CD4-positive, alpha-beta T cell treated with Interleukin-21 for 1 hour (primary cell): ENCODE data around the gene SUMF1.
"Not testable (repeated sequence)": the region's sequence is repeated elsewhere in the genome, so short reads cannot be mapped to it uniquely, and the experiment has no call there.

Experiments used
- DNase-seq: peaks from one replicate; pipeline ENCODE4 v3.0.0-alpha.2; 2020

The SUMF1 gene

GRCh38 chr3:4332574-4332973 is 134.5 kb downstream of the SUMF1 start:
- no peak for DNase-seq

- no peak for DNase-seq
These were observed 135.0 kb downstream of the SUMF1 start for GRCh38 chr3:4332111-4332510.

DNA sequence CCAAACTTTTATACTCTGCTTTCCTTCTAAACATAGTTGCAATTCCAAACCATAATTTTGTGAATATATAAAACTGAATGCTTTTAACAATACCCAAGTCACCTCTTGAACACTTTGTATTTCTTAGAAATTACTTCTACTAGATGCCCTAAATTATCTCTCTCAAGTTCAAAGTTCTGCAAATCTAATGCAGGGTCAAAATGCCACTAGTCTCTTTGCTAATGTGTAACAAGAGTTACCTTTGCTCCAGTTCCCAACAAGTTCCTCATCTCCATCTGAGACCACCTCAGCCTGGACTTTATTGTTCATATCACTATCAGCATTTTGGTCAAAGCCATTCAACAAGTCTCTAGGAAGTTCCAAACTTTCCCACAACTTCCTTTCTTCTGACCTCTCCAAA is 137.3 kb downstream of the SUMF1 start:
- DNase-seq, result not testable (repeated sequence)

- DNase-seq, result no peak
These were observed 140.2 kb downstream of the SUMF1 start for GRCh38 chr3:4326868-4327267.

DNA sequence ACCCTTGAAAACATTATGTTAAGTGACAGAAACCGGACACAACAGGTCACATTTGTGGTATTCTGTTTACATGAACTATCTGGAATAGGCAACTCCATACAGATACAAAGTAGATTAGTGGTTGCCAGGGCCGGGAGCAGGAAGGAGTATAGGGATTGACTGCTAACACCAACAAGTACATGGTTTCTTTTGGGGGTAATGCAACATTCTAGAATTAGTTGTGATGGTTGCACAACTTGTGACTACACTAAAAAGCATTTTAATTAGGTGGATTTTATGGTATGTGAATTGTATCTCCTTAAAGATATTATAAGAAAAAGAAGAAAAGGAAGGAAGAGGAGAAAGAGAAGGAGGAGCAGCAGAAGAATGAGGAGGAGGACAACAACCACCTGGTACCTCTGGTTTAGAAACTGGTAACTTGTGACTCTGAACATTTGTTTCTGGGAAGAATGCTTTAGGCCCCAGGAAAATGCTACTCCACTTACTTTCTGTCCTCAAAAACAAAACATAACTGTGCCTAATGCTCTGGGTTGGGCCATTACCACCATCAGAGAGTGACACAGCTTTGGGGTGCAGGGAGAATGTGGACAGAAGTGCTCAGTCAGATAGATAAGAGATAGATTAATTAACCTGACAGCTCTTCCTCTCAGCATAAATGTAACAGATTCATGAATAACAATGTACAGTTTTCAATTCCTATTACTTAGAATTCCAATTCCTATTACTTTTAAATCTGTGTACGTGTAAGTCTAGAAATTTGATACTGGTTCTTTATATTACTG is 143.6 kb downstream of the SUMF1 start:
- no peak for DNase-seq

- no peak for DNase-seq
These were observed 144.4 kb downstream of the SUMF1 start for GRCh38 chr3:4322635-4323034.

DNA sequence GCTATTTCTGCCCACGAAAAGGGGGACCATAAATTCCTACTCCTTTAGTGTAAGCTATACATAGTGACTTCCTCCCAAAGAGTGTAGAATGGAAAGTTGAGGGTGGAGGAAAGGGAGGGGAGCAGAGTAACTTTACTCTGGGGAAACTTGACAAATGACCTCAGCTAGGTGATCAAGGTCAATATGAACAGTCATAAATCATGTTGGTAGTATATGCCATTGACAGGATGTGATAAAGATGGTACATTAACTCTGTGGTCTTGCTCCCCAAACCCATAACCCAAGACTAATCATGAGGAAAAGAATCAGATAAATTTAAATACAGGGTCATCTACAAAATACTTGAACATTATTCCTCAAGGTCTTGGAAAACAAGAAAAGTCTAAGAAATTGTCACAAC is 145.3 kb downstream of the SUMF1 start:
- DNase-seq, result no peak

- DNase-seq, result no peak
These were observed 146.8 kb downstream of the SUMF1 start for GRCh38 chr3:4320096-4320911.

- DNase-seq, result no peak
These were observed 152.4 kb downstream of the SUMF1 start for GRCh38 chr3:4314688-4315087.

DNA sequence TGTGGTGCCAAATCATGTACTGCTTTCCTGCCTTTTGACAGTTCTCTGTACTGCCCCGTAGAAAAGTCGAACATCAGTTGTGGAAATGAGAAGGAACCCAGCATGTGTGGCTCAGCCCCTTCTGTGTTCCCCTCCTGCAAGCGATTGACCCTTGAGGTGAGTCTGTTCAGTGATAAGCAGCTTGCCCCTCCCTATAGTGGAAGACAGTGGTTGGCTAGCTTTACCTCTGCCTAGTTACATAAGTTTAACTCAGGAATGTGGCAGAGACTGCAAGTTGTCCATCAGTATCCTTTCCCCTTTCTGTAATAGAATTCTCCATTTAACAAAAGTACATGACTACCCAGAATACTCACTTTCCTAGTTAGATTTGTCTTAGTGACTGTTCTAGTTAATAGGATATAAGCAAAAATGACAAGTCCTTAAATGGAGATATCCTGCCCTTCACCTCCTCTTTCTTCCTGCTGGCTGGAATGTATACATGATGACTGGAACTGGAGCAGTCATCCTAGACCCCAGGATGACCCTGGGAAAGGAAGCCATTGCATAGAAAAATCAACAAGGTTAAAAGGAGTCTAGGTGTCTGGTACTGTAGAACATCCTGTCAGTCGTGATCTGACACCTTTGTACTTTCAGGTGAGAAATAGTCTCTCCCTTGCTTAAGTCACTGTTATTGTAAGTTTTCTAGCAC is 153.3 kb downstream of the SUMF1 start:
- no peak for DNase-seq

GRCh38 chr3:4311496-4311895 is 155.6 kb downstream of the SUMF1 start:
- DNase-seq, result no peak
